ENCODE measurements around the gene ARMH1. TPM values are rescaled to one million over a fixed set of nuclear protein-coding genes. Genes with fewer than 3 reads are reported as not detected.

Gene ARMH1
- polyA plus RNA-seq, 1 of the 3 experiments (the other 2 are of a cell fraction) = 6.6 TPM

GRCh38 chr1:44654621-44655187 lies 19.8 kb upstream of the ARMH1 start:
- no peak overlapping the region for H3K27ac ChIP-seq (ENCODE audit: low read depth in 2 of 2, low read length in 1 of 2)
- DNase-seq = no peak
- WGBS (ENCODE audit: low lambda C conversion rate) = 93% methylated on average over 31 of the region's 35 CpGs
- no peak overlapping the region for H2AFZ ChIP-seq (ENCODE audit: low read depth)
- H3F3A ChIP-seq (replicated peaks; ENCODE audit: insufficient read depth) = peaks cover 4% of the 10 kb centered on the region
- H3K27me3 ChIP-seq (ENCODE audit: insufficient read depth) = no peaks in the 10 kb centered on the region
- H3K4me3 ChIP-seq (ENCODE audit: low read depth in 2 of 2, low read length in 1 of 2) = no peak overlapping the region
- ChIA-PET POLR2A (interaction anchor here (6.0 kb wide), 1 partner anchor 24 kb away, joined by 50 read pairs; no protein-coding TSS in a partner anchor), CTCF (interaction anchor here (0.6 to 2.1 kb wide), 15 partner anchors 10 to 273 kb away, joined by 3 to 23 read pairs (median 7); partner anchors contain the start of genes ARMH1 and TMEM53)
- TF ChIP-seq RCOR1 (IDR thresholded peaks at IDR 0.05; ENCODE audit: low read length) = no peak
- no peak for TF ChIP-seq YY1 (IDR thresholded peaks at IDR 0.05; ENCODE audit: low read depth)
- TF ChIP-seq NFIC (IDR thresholded peaks at IDR 0.05; ENCODE audit: borderline replicate concordance) = no peak
- no peak for TF ChIP-seq USF2 (IDR thresholded peaks at IDR 0.05; ENCODE audit: borderline replicate concordance, low read depth, low read length)
- no peak for TF ChIP-seq FOXJ3 (CRISPR knock-in tag; IDR thresholded peaks at IDR 0.05)
- TF ChIP-seq EP300 (IDR thresholded peaks at IDR 0.05; ENCODE audit: borderline replicate concordance in 1 of 2, low read depth in 1 of 2, low read length in 1 of 2) = no peak
- no peak for TF ChIP-seq GABPA (IDR thresholded peaks at IDR 0.05; ENCODE audit: low read depth)
- no peak for TF ChIP-seq IRF3 (IDR thresholded peaks at IDR 0.05; ENCODE audit: low read depth, low read length)
- TF ChIP-seq POLR2AphosphoS5 (IDR thresholded peaks at IDR 0.05; ENCODE audit: low read depth, low read length) = no peak
- no peak for TF ChIP-seq MEF2A (IDR thresholded peaks at IDR 0.05; ENCODE audit: borderline replicate concordance, low read depth)
- TF ChIP-seq TEAD4 (IDR thresholded peaks at IDR 0.05; ENCODE audit: borderline replicate concordance, insufficient read depth) = no peak
- TF ChIP-seq FOXM1 (IDR thresholded peaks at IDR 0.05; ENCODE audit: low read depth) = no peak
- no peak for TF ChIP-seq REST (IDR thresholded peaks at IDR 0.05; ENCODE audit: low read depth, low read length)
- TF ChIP-seq TAF1 (IDR thresholded peaks at IDR 0.05; ENCODE audit: borderline replicate concordance, low read depth, low read length) = no peak
- TF ChIP-seq GATA2 (CRISPR knock-in tag; IDR thresholded peaks at IDR 0.05) = no peak
- no peak for TF ChIP-seq JUND (IDR thresholded peaks at IDR 0.05)
- TF ChIP-seq, protein P1, sequence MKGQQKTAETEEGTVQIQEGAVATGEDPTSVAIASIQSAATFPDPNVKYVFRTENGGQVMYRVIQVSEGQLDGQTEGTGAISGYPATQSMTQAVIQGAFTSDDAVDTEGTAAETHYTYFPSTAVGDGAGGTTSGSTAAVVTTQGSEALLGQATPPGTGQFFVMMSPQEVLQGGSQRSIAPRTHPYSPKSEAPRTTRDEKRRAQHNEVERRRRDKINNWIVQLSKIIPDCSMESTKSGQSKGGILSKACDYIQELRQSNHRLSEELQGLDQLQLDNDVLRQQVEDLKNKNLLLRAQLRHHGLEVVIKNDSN (IDR thresholded peaks at IDR 0.05; ENCODE audit: borderline replicate concordance, low read depth) = no peak
- TF ChIP-seq CHD2 (IDR thresholded peaks at IDR 0.05; ENCODE audit: low read length, partially characterized antibody) = no peak
- TF ChIP-seq ZBTB33 (IDR thresholded peaks at IDR 0.05; ENCODE audit: borderline replicate concordance, low read depth) = no peak
- peaks cover 0 to 13% of the 10 kb centered on the region in 2 experiments for H3K36me3 ChIP-seq (replicated peaks in 1 of 2; ENCODE audit: control insufficient read depth in 1 of 2, insufficient read depth in 2 of 2, low read length in 1 of 2)
- H3K79me2 ChIP-seq (ENCODE audit: insufficient read depth) = no peaks in the 10 kb centered on the region
- no peak overlapping the region for H3K4me2 ChIP-seq
- H3K9me2 ChIP-seq = no peaks in the 10 kb centered on the region
- no peak overlapping the region for H3K9ac ChIP-seq
- H3K9me3 ChIP-seq = no peaks in the 10 kb centered on the region
- H4K20me1 ChIP-seq (ENCODE audit: insufficient read depth) = no peaks in the 10 kb centered on the region
- H3K4me1 ChIP-seq (ENCODE audit: control insufficient read depth in 1 of 2, insufficient read depth in 2 of 2, low read depth in 1 of 2, low read length in 1 of 2) = peaks cover 0 to 21% of the 10 kb centered on the region in 2 experiments; a peak in 1 of 4 replicates
